Endothelial cell of umbilical vein (primary cell): ENCODE data around the gene PGRMC2. TPM values are rescaled to one million over a fixed set of nuclear protein-coding genes. Genes with fewer than 3 reads are reported as not detected.

ENCODE experiments used
- BruUV-seq: library from RNA; stranded (reverse); fragments of 400-500 nt; replicated peaks from 2 replicates; lab custom pipeline; 2021; lab: Mats Ljungman, UMichigan
- CTCF ChIA-PET: fragments of 300-600, 350-600 bp; sonication (Branson Sonifier 250); formaldehyde crosslinking; loops from one replicate; lab custom pipeline; 2021; ENCODE audit warnings: antibody characterized with exemption, inconsistent platforms; lab: Charles Lee
- POLR2A ChIA-PET: fragments of 300-600, 350-600 bp; sonication (Branson Sonifier 250); formaldehyde crosslinking; loops from one replicate; lab custom pipeline; 2021; ENCODE audit warnings: antibody characterized with exemption, inconsistent platforms; lab: Charles Lee
- DNase-seq: peaks from one replicate; pipeline ENCODE4 v3.0.0-alpha.2; 2011; ENCODE audit warnings: low read depth, low spot score
- FAIRE-seq: peaks from 2 replicates; lab custom pipeline; 2011; peaks lifted over from hg19 to GRCh38; lab: Jason Lieb, UNC
- H2AFZ ChIP-seq: 2 replicates; pipeline ENCODE4 v1.6.0; 2012; ENCODE audit warnings: low read depth, low read length, control low read depth, inconsistent platforms
- H3K27ac ChIP-seq: 2 replicates; pipeline ENCODE4 v1.5.1; 2011; ENCODE audit warnings: low read depth, mild to moderate bottlenecking, control low read depth, low read length, moderate library complexity; ENCODE audit not compliant: insufficient read depth
- H3K27me3 ChIP-seq, 2 experiments: 2 replicates each; pipeline versions ENCODE4 v1.6.0 to v1.6.1; 2011; ENCODE audit warnings: low read length in 2 of 2, mixed read lengths in 1 of 2; ENCODE audit not compliant: control insufficient read depth in 2 of 2, insufficient read depth in 2 of 2
- H3K36me3 ChIP-seq, 2 experiments: 2 replicates in 1 of 2; 3 replicates in 1 of 2; pipeline ENCODE4 v1.5.1; 2011; ENCODE audit warnings: low read length in 2 of 2, mild to moderate bottlenecking in 1 of 2, moderate library complexity in 1 of 2; ENCODE audit not compliant: control insufficient read depth in 2 of 2, insufficient read depth in 2 of 2; ENCODE audit errors: extremely low read depth in 1 of 2
- H3K4me1 ChIP-seq: 3 replicates; pipeline ENCODE4 v1.5.1; 2011; ENCODE audit warnings: mild to moderate bottlenecking, low read length; ENCODE audit not compliant: control insufficient read depth, insufficient read depth; ENCODE audit errors: extremely low read depth
- H3K4me2 ChIP-seq: 2 replicates; pipeline ENCODE4 v1.6.1; 2011; ENCODE audit warnings: low read length, control low read depth, mixed read lengths; ENCODE audit not compliant: insufficient read depth
- H3K4me3 ChIP-seq, 3 experiments: fragments of 200-600 bp in 1 of 3; sonication (generic), shearing (Covaris generic) in 1 of 3; replicated peaks in 1 of 3; 2 replicates each; pipeline ENCODE4 v1.5.1; 2011 to 2016; ENCODE audit warnings: control low read depth in 3 of 3, low read length in 3 of 3, mild to moderate bottlenecking in 2 of 3, inconsistent platforms in 1 of 3, low read depth in 1 of 3, moderate library complexity in 1 of 3; ENCODE audit not compliant: insufficient read depth in 1 of 3
- H3K79me2 ChIP-seq: 2 replicates; pipeline ENCODE4 v1.6.0; 2012; ENCODE audit warnings: low read length, inconsistent platforms; ENCODE audit not compliant: control insufficient read depth, insufficient read depth
- H3K9ac ChIP-seq: replicated peaks from 2 replicates; pipeline ENCODE3; 2011; ENCODE audit warnings: low read length, control low read depth; ENCODE audit not compliant: insufficient read depth; ENCODE audit errors: extremely low read depth
- H3K9me1 ChIP-seq: replicated peaks from 3 replicates; pipeline ENCODE4 v1.6.0; 2011; ENCODE audit warnings: mild to moderate bottlenecking, low read length; ENCODE audit not compliant: control insufficient read depth, insufficient read depth; ENCODE audit errors: extremely low read depth
- H3K9me3 ChIP-seq: replicated peaks from 2 replicates; pipeline ENCODE4 v1.5.1; 2012; ENCODE audit warnings: low read length, inconsistent platforms; ENCODE audit not compliant: control insufficient read depth, insufficient read depth
- H4K20me1 ChIP-seq: replicated peaks from 2 replicates; pipeline ENCODE3; 2011; ENCODE audit warnings: mild to moderate bottlenecking, low read length; ENCODE audit not compliant: control insufficient read depth, insufficient read depth; ENCODE audit errors: extremely low read depth
- EZH2 ChIP-seq: IDR thresholded peaks from 2 replicates; pipeline ENCODE4 v1.6.1; 2012; ENCODE audit warnings: borderline replicate concordance, low read depth, mild to moderate bottlenecking, moderate library complexity, low read length, inconsistent platforms; ENCODE audit not compliant: severe bottlenecking
- FOS ChIP-seq: IDR thresholded peaks from 2 replicates; pipeline ENCODE4 v1.6.1; 2011; ENCODE audit warnings: mild to moderate bottlenecking, low read length, moderate library complexity, borderline replicate concordance; ENCODE audit not compliant: insufficient read depth
- GATA2 ChIP-seq: IDR thresholded peaks from 2 replicates; pipeline ENCODE4 v1.7.0; 2011; ENCODE audit warnings: low read depth, mild to moderate bottlenecking, moderate library complexity, mixed read lengths, low read length; ENCODE audit not compliant: insufficient read length, insufficient read depth
- JUN ChIP-seq: IDR thresholded peaks from 2 replicates; pipeline ENCODE4 v1.6.1; 2011; ENCODE audit warnings: borderline replicate concordance, low read depth; ENCODE audit not compliant: insufficient read length, insufficient read depth
- MYC ChIP-seq: IDR thresholded peaks from one replicate; pipeline ENCODE4 v1.6.1; 2011; ENCODE audit warnings: mild to moderate bottlenecking, low read depth, low read length
- POLR2A ChIP-seq: IDR thresholded peaks from 2 replicates; pipeline ENCODE4 v1.6.1; 2012; ENCODE audit warnings: low read depth, mild to moderate bottlenecking, control low read depth, low read length
- POLR2AphosphoS5 ChIP-seq: IDR thresholded peaks from 2 replicates; pipeline ENCODE4 v1.6.1; 2012; ENCODE audit warnings: low read depth, mild to moderate bottlenecking, control low read depth, low read length, moderate library complexity; ENCODE audit not compliant: insufficient read depth
- dilution Hi-C: fragments of 300-500 bp; cut with MboI; formaldehyde crosslinking; loops from one replicate; pipeline ENCODE4 v1.15.0; 2019; ENCODE audit warnings: low sequenced_read_pairs; ENCODE audit not compliant: extremely low pct_ligation_motif_present
- intact Hi-C: fragments of 100-400 bp; cut with micrococcal nuclease; formaldehyde crosslinking; loops from one replicate; pipeline ENCODE4 v1.10.0; 2022
- polyA plus RNA-seq, 4 experiments: library from polyadenylated mRNA; depleted of rRNA in 3 of 4; stranded (reverse) in 3 of 4; unstranded in 1 of 4; fragments of >200 nt; gene quantifications; 2 replicates each; pipeline versions ENCODE4 v1.2.1 to v1.2.3, GENCODE V29; 2011 to 2012; ENCODE audit warnings: missing spikeins in 1 of 4
- total RNA-seq: library from RNA; stranded (reverse); gene quantifications from 2 replicates; pipeline ENCODE4 v1.2.3, GENCODE V29; 2021
- TF ChIP-seq, protein P1 (sequence below): IDR thresholded peaks from 2 replicates; pipeline ENCODE4 v1.6.1; 2011; ENCODE audit not compliant: insufficient read depth, insufficient read length
- TF ChIP-seq, protein P2 (sequence below), 2 donors: IDR thresholded peaks; 1 replicate in 1 of 2; 2 replicates in 1 of 2; pipeline ENCODE4 v1.5.1; 2011; ENCODE audit warnings: low read length in 2 of 2, mild to moderate bottlenecking in 2 of 2, moderate library complexity in 2 of 2, control low read depth in 1 of 2, inconsistent platforms in 1 of 2, low read depth in 1 of 2; ENCODE audit not compliant: insufficient read depth in 1 of 2; ENCODE audit errors: extremely low read depth in 1 of 2

Gene PGRMC2
- total and polyA plus RNA-seq, 2 donors (not counting 3 experiments of a cell fraction or from before 2014, with no cell fraction given), result 10.1 to 63.4 TPM

DNA sequence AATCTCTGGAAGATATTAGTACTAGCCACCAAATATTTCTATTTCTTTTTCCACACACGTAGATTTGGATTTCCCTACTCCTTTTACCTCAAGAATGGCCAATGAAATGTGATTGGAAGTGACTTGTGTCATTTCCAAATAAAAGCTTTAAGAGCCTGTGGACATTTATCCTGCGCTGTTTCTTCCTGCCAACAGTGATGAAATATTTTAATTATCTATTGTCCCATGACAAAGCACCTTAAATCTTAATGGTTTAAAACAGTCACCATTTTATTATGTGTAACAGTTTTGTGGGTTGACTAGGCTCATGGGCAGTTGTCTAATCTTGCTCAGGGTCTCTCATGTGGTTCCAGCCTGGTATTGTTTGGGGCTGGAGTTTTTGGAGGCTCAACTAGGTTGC, 3.5 kb upstream of the PGRMC2 start:
- H3K79me2 ChIP-seq, result peaks cover 16% of the 10 kb centered on the region
- no TSS peak for BruUV-seq
- POLR2A ChIA-PET, result no interaction called here
- no peak for FAIRE-seq
- no peak overlapping the region for H3K9ac ChIP-seq
- H2AFZ ChIP-seq, result no peak overlapping the region
- dilution Hi-C loops (no loop called here), intact Hi-C loops (no loop called here)
- CTCF ChIA-PET, result interaction anchor here (0.8 to 1.1 kb wide), 2 partner anchors 13 to 59 kb away, joined by 3 read pairs; no protein-coding TSS in a partner anchor
- H3K27me3 ChIP-seq, result no peaks in the 10 kb centered on the region
- H4K20me1 ChIP-seq, result no peaks in the 10 kb centered on the region
- DNase-seq, result no peak
- H3K4me1 ChIP-seq, result peaks cover 15% of the 10 kb centered on the region
- H3K9me3 ChIP-seq, result no peaks in the 10 kb centered on the region
- no peaks in the 10 kb centered on the region for H3K36me3 ChIP-seq
- H3K9me1 ChIP-seq, result no peaks in the 10 kb centered on the region
- H3K4me2 ChIP-seq, result no peak overlapping the region
- H3K27ac ChIP-seq, result no peak overlapping the region
- TF ChIP-seq POLR2A (no peak), JUN (no peak), POLR2AphosphoS5 (no peak), EZH2 (no peak), GATA2 (no peak), MYC (no peak), FOS (no peak)
- TF ChIP-seq, protein P1, sequence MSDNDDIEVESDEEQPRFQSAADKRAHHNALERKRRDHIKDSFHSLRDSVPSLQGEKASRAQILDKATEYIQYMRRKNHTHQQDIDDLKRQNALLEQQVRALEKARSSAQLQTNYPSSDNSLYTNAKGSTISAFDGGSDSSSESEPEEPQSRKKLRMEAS, result no peak
- H3K4me3 ChIP-seq, result no peak overlapping the region

DNA sequence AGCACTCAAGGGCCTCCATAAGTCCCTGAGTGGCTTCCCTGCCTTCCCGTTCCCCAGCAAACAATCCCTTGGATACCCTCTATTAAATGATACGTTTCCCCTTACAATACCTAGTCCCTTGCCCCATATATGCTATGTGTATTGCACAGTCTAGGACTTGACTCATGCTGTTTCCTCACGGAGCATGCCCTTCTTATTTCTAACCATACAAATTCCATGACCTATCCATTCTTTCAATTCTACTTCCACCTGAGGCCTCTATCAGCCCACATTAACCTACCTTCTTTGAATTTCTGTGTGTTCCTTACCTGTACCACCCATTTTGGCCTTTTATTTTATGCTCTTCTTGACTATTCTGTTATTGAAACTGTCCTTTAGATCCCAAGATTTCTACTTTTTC, 2.9 kb upstream of the PGRMC2 start:
- Histone ChIP-seq H3K4me3 (no peak overlapping the region), H3K4me1 (peaks cover 18% of the 10 kb centered on the region), H2AFZ (no peak overlapping the region), H3K4me2 (no peak overlapping the region), H3K9me3 (no peaks in the 10 kb centered on the region), H3K9me1 (no peaks in the 10 kb centered on the region), H3K36me3 (no peaks in the 10 kb centered on the region), H3K27me3 (no peaks in the 10 kb centered on the region), H4K20me1 (no peaks in the 10 kb centered on the region), H3K9ac (no peak overlapping the region), H3K27ac (no peak overlapping the region), H3K79me2 (peaks cover 22% of the 10 kb centered on the region)
- BruUV-seq, result no TSS peak
- no peak for DNase-seq
- POLR2A ChIA-PET, result no interaction called here
- dilution Hi-C loops, result no loop called here
- no peak for FAIRE-seq
- TF ChIP-seq JUN, result no peak
- TF ChIP-seq POLR2AphosphoS5, result no peak
- no peak for TF ChIP-seq MYC
- TF ChIP-seq, protein P2, sequence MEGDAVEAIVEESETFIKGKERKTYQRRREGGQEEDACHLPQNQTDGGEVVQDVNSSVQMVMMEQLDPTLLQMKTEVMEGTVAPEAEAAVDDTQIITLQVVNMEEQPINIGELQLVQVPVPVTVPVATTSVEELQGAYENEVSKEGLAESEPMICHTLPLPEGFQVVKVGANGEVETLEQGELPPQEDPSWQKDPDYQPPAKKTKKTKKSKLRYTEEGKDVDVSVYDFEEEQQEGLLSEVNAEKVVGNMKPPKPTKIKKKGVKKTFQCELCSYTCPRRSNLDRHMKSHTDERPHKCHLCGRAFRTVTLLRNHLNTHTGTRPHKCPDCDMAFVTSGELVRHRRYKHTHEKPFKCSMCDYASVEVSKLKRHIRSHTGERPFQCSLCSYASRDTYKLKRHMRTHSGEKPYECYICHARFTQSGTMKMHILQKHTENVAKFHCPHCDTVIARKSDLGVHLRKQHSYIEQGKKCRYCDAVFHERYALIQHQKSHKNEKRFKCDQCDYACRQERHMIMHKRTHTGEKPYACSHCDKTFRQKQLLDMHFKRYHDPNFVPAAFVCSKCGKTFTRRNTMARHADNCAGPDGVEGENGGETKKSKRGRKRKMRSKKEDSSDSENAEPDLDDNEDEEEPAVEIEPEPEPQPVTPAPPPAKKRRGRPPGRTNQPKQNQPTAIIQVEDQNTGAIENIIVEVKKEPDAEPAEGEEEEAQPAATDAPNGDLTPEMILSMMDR (IDR thresholded peaks at IDR 0.05; ENCODE audit: extremely low read depth in 1 of 2, insufficient read depth in 1 of 2, low read depth in 1 of 2, low read length in 2 of 2), result no peak
- no peak for TF ChIP-seq EZH2
- TF ChIP-seq GATA2, result no peak
- TF ChIP-seq, protein P1, result no peak
- no peak for TF ChIP-seq FOS
- TF ChIP-seq POLR2A, result no peak
- CTCF ChIA-PET, result no interaction called here
- intact Hi-C loops, result no loop called here
